SK-N-SH (cell line): ENCODE measurements around the gene SLC39A7.

Source experiments
- CHD2 ChIP-seq: fragments of 150-350 bp; IDR thresholded peaks from 2 replicates; pipeline ENCODE4 v1.6.1; 2018; ENCODE audit warnings: low read length; ENCODE audit not compliant: partially characterized antibody
- GATA2 ChIP-seq: sonication (generic); formaldehyde crosslinking; IDR thresholded peaks from 2 replicates; pipeline ENCODE4 v1.5.0; 2020; ENCODE audit warnings: mild to moderate bottlenecking, missing genetic modification reagents
- JUND ChIP-seq: IDR thresholded peaks from 2 replicates; pipeline ENCODE4 v1.4.0; 2012
- MXI1 ChIP-seq: IDR thresholded peaks from 2 replicates; pipeline ENCODE4 v1.6.1; 2012; ENCODE audit warnings: mild to moderate bottlenecking, low read depth, low read length, improper control_type of control experiment
- TAF1 ChIP-seq: IDR thresholded peaks from 2 replicates; pipeline ENCODE4 v1.6.1; 2012; ENCODE audit warnings: low read depth, mild to moderate bottlenecking, low read length, moderate library complexity, borderline replicate concordance
- TF ChIP-seq, protein P1 (sequence below): fragments of 200-600 bp; sonication (generic); IDR thresholded peaks from 2 replicates; pipeline ENCODE4 v1.6.1; 2017; ENCODE audit warnings: antibody characterized with exemption, mild to moderate bottlenecking, moderate library complexity
- TF ChIP-seq, protein P2 (sequence below): fragments of 150-350 bp; IDR thresholded peaks from 2 replicates; pipeline ENCODE4 v1.6.1; 2017; ENCODE audit warnings: antibody characterized with exemption, low read length, low read depth, borderline replicate concordance

DNA sequence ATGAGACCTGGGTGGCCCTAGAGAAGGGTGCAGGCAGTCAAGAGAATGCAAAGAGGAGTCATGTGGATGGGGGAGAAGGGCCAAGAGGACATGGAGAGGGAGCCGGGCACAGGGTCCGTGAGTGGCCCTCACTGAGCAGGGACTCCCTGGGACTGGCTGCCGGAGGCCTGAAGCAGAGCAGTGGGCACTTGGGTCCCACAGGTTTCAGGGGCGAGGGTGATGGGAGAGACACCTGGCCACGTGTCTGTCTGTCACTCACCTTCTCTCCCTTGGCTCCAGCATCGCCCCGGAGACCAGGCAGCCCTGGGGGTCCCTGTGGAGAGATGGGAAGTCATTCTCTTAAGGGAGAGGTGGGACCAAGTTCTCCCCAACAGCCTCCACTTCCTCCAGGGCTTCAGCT is 33.9 kb upstream of the SLC39A7 start:
- TF ChIP-seq MXI1 (no peak), GATA2 (CRISPR knock-in tag) (no peak), CHD2 (no peak), JUND (no peak), TAF1 (no peak)
- TF ChIP-seq, protein P1, sequence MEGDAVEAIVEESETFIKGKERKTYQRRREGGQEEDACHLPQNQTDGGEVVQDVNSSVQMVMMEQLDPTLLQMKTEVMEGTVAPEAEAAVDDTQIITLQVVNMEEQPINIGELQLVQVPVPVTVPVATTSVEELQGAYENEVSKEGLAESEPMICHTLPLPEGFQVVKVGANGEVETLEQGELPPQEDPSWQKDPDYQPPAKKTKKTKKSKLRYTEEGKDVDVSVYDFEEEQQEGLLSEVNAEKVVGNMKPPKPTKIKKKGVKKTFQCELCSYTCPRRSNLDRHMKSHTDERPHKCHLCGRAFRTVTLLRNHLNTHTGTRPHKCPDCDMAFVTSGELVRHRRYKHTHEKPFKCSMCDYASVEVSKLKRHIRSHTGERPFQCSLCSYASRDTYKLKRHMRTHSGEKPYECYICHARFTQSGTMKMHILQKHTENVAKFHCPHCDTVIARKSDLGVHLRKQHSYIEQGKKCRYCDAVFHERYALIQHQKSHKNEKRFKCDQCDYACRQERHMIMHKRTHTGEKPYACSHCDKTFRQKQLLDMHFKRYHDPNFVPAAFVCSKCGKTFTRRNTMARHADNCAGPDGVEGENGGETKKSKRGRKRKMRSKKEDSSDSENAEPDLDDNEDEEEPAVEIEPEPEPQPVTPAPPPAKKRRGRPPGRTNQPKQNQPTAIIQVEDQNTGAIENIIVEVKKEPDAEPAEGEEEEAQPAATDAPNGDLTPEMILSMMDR, result no peak
- TF ChIP-seq, protein P2, sequence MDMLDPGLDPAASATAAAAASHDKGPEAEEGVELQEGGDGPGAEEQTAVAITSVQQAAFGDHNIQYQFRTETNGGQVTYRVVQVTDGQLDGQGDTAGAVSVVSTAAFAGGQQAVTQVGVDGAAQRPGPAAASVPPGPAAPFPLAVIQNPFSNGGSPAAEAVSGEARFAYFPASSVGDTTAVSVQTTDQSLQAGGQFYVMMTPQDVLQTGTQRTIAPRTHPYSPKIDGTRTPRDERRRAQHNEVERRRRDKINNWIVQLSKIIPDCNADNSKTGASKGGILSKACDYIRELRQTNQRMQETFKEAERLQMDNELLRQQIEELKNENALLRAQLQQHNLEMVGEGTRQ, result no peak
